Measurements from ENCODE around the gene ARL6IP5. TPM values are rescaled to one million over a fixed set of nuclear protein-coding genes. Genes with fewer than 3 reads are reported as not detected.

Gene ARL6IP5
- total and polyA plus RNA-seq, 8 donors: 29.5 to 78.9 (median 41.7) TPM

DNA sequence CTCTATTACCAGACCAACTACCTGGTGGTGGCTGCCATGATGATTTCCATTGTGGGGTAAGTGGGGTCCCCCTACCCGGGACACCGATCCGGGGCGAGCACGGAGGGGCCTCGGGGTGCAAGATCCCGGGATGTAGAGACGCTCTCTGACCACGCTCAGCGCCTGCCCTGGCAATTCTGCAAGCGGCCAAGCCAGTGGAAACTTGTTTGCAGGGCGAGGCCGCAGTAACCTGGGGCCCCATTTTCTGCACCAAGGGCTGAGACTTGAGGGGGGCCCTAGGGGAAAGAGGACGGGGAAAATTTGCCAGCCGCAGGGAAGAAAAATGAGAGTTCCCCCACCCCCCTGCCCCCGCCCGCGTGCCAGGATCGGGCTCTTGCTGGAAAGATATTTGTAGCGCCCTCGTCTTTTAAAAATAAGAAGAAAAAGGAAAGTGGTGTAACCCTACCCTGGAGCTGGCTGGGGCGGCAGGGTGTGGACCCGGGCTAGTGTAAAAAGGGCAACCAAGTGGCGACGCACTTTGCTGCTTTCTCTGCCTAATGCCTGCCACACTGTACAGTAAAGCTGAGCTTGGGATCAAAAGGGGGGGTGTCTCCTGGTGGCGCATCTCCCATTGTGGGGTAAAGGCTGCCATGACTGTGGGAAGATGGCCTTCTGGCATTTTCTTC, 563 bp downstream of the ARL6IP5 start:
- Histone ChIP-seq H3K27me3 (no peaks in the 10 kb centered on the region), H3K4me1 (peaks cover 19 to 65% (median 48%) of the 10 kb centered on the region in 3 donors), H3K27ac (peak overlapping the region; percentile 79 to 95 (median 91)), H3K4me3 (peak overlapping the region; percentile 68 to 86 (median 76)), H3K36me3 (no peaks in the 10 kb centered on the region), H3K9me3 (no peaks in the 10 kb centered on the region)
- no peak for FAIRE-seq
- TF ChIP-seq, protein P1, sequence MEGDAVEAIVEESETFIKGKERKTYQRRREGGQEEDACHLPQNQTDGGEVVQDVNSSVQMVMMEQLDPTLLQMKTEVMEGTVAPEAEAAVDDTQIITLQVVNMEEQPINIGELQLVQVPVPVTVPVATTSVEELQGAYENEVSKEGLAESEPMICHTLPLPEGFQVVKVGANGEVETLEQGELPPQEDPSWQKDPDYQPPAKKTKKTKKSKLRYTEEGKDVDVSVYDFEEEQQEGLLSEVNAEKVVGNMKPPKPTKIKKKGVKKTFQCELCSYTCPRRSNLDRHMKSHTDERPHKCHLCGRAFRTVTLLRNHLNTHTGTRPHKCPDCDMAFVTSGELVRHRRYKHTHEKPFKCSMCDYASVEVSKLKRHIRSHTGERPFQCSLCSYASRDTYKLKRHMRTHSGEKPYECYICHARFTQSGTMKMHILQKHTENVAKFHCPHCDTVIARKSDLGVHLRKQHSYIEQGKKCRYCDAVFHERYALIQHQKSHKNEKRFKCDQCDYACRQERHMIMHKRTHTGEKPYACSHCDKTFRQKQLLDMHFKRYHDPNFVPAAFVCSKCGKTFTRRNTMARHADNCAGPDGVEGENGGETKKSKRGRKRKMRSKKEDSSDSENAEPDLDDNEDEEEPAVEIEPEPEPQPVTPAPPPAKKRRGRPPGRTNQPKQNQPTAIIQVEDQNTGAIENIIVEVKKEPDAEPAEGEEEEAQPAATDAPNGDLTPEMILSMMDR (IDR thresholded peaks at IDR 0.05): no peak
- peak; percentile 21 to 76 (median 52) for DNase-seq
- intact Hi-C loops (cut with DNase I): no loop called here
- 0% methylated on average over 26 of the region's 26 CpGs for WGBS, 2 donors
- ATAC-seq: peak; percentile 15 to 40 (median 32)

DNA sequence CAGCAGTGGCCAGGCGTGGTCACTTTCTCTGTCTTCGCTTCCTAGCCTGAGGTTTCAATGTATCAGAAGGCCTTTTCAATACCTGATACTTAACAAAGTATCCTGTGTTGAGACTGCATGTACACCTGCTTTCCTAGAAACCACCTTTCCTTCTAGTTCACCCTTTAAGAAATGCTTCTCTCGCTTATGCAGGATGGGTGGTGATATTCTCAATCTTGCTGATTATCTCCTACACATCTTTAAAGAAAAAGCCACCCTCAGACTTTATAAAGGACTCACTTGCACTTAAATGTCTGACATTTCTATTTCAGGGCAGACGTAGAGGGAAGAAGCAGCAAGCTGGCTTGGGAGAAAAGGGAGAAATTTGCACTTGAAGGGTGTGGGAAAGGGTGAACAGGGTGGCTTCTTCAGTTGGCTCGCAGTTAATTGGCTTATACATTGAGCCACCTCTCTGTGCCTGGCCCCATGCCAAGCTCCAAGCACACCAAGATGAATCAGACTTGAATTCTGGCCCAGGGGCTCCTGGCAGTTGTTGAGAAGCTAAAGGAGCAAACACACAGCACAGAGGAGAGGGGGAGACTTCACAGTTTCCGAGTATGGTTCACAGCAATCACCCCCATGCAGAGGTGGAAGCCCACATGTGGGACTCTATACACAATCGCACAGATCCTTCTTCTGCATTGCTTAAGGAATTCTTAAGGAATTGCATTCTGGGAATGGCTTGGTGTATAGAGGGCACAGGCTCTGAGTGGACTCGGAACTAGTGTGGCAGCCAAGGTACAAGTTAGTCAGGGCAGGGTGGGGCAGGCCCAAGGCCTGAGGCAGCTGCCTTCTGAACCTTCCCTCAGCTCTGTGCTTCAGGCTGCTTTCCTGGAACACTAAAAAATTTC, 1.3 kb downstream of the ARL6IP5 start:
- WGBS, 2 donors: 0% methylated on average over 8 of the region's 8 CpGs
- TF ChIP-seq, protein P1 (IDR thresholded peaks at IDR 0.05): no peak
- Histone ChIP-seq H3K4me3 (peak overlapping the region; percentile 68 to 86 (median 76)), H3K27ac (peak overlapping the region; percentile 79 to 95 (median 91)), H3K4me1 (peaks cover 19 to 60% (median 51%) of the 10 kb centered on the region in 3 donors), H3K9me3 (no peaks in the 10 kb centered on the region), H3K27me3 (no peaks in the 10 kb centered on the region), H3K36me3 (no peaks in the 10 kb centered on the region)
- intact Hi-C loops (cut with DNase I): no loop called here
- FAIRE-seq: no peak
- peak; percentile 67 to 73 (median 68) for ATAC-seq
- DNase-seq: peak; percentile 85 to 95 (median 93)

DNA sequence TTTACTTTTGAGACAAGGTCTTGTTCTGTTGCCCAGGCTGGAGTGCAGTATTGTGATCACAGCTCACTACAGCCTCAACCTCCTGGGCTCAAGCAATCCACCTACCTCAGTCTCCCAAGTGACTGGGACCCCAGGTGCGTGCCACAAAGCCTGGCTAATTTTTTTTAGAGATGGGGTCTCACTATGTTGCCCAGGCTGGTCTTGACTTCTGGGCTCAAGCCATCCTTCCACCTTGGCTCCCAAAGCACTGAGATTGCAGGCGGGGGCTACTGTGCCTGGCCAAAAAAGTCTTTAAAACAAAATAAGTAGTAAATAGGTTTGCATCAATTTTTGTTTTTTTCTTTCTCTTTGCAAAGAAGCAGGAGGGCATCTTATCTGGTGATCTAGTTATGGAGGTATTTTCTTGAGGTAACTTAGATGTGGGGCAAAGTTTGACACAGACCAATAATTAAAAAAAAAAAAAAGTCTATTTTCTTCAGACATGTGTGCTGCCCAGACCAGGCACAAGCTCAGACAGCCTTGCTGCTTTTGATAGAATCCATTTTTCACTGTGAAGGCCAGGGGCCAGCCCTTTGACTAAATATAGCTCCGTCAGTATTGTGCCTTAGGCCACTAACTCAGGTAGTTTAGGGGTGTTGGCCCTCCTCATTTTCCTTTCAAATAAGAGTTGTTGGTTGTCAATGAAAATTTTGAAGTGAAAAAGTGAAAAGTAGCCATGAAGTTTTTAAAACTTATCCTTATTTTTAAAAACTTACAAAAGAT, 2.5 kb downstream of the ARL6IP5 start:
- Histone ChIP-seq H3K4me1 (peaks cover 19 to 70% (median 60%) of the 10 kb centered on the region in 3 donors), H3K4me3 (peak overlapping the region in 3 of 4 donors; percentile 68 to 86 (median 70)), H3K27me3 (no peaks in the 10 kb centered on the region), H3K27ac (peak overlapping the region; percentile 79 to 95 (median 91)), H3K9me3 (no peaks in the 10 kb centered on the region), H3K36me3 (no peaks in the 10 kb centered on the region)
- no peak for DNase-seq
- no peak for FAIRE-seq
- intact Hi-C loops (cut with DNase I): no loop called here
- TF ChIP-seq, protein P1 (IDR thresholded peaks at IDR 0.05): no peak
- no peak for ATAC-seq
- WGBS, 2 donors: 68 to 69% methylated on average over 3 of the region's 3 CpGs

DNA sequence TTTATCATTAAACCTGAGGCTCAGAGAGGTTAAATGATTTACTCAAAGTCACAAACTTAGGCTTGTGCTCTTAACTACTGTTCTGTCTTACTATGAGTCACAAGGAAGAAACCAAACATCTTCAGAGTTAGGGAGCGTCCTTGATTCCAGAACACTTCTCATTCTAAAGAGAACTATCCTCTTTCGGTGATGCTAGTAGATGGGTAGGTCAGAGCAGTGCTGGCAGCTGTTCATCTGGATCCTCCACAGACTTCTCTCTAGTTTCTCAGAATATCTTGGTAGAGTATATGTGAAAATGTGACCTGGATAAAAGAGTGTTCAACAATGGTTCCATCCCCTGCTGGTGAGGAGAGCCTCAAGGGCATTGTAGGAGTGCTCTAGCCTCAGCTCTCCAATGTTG, 3.3 kb downstream of the ARL6IP5 start:
- Histone ChIP-seq H3K27me3 (no peaks in the 10 kb centered on the region), H3K36me3 (no peaks in the 10 kb centered on the region), H3K4me1 (peaks cover 19 to 70% (median 67%) of the 10 kb centered on the region in 3 donors), H3K9me3 (no peaks in the 10 kb centered on the region), H3K27ac (no peak overlapping the region), H3K4me3 (no peak overlapping the region)
- intact Hi-C loops (cut with DNase I): no loop called here
- TF ChIP-seq, protein P1 (IDR thresholded peaks at IDR 0.05): no peak
- peak; percentile 59 for FAIRE-seq
- DNase-seq: no peak
- ATAC-seq: no peak
- WGBS, 2 donors: 61 to 74% methylated on average over 2 of the region's 2 CpGs
